Endothelial cell (in vitro differentiated cells): ENCODE data around the gene TMPRSS11B. TPM values are rescaled to one million over a fixed set of nuclear protein-coding genes. Genes with fewer than 3 reads are reported as not detected.
"Not testable (repeated sequence)": the region's sequence is repeated elsewhere in the genome, so short reads cannot be mapped to it uniquely, and the experiment has no call there.

Experiments
- DNase-seq: peaks from one replicate; pipeline ENCODE4 v3.0.0; 2021; ENCODE audit warnings: low spot score
- H3K27ac Mint-ChIP-seq: one replicate; pipeline ENCODE4 v1.8.0; 2021; ENCODE audit warnings: mixed read lengths, inconsistent platforms; ENCODE audit not compliant: unreplicated experiment
- H3K27me3 Mint-ChIP-seq: one replicate; pipeline ENCODE4 v1.8.0; 2021; ENCODE audit warnings: mild to moderate bottlenecking, moderate library complexity, mixed read lengths, inconsistent platforms; ENCODE audit not compliant: unreplicated experiment
- H3K36me3 Mint-ChIP-seq: one replicate; pipeline ENCODE4 v1.8.0; 2021; ENCODE audit warnings: mild to moderate bottlenecking, low read depth, mixed read lengths, inconsistent platforms; ENCODE audit not compliant: unreplicated experiment
- H3K4me1 Mint-ChIP-seq: one replicate; pipeline ENCODE4 v1.8.0; 2021; ENCODE audit warnings: mild to moderate bottlenecking, mixed read lengths, inconsistent platforms; ENCODE audit not compliant: unreplicated experiment
- H3K4me3 Mint-ChIP-seq: one replicate; pipeline ENCODE4 v1.8.0; 2021; ENCODE audit warnings: mild to moderate bottlenecking, mixed read lengths, inconsistent platforms; ENCODE audit not compliant: unreplicated experiment
- H3K9me3 Mint-ChIP-seq: one replicate; pipeline ENCODE4 v1.8.0; 2021; ENCODE audit warnings: mixed read lengths, inconsistent platforms; ENCODE audit not compliant: unreplicated experiment
- CTCF ChIP-seq: fragments of 200-600 bp; sonication (generic); IDR thresholded peaks from one replicate; pipeline ENCODE4 v1.5.0; 2021; ENCODE audit warnings: antibody characterized with exemption; ENCODE audit not compliant: unreplicated experiment
- total RNA-seq: library from RNA; stranded (reverse); fragmentation: NEBNext Ultra II Directional; extraction: Animal tissue kit (Norgen Biotek cat#: 25700); gene quantifications from one replicate; pipeline ENCODE4 v1.2.1, GENCODE V29; 2021; ENCODE audit not compliant: unreplicated experiment

TMPRSS11B gene
- total RNA-seq, 1 donor from 2014 or later: 0.56 TPM

GRCh38 chr4:68228568-68228967 lies 16.9 kb downstream of the TMPRSS11B start:
- no peak overlapping the region for H3K4me3 Mint-ChIP-seq
- no peaks in the 10 kb centered on the region for H3K36me3 Mint-ChIP-seq
- H3K27me3 Mint-ChIP-seq: no peaks in the 10 kb centered on the region
- H3K27ac Mint-ChIP-seq: no peak overlapping the region
- H3K9me3 Mint-ChIP-seq: no peaks in the 10 kb centered on the region
- no peaks in the 10 kb centered on the region for H3K4me1 Mint-ChIP-seq
- no peak for TF ChIP-seq CTCF
- no peak for DNase-seq

- Mint-ChIP-seq H3K9me3 (no peaks in the 10 kb centered on the region), H3K36me3 (no peaks in the 10 kb centered on the region)
Observed at GRCh38 chr4:68218044-68218443, 27.4 kb downstream of the TMPRSS11B start.

GRCh38 chr4:68216501-68216900 lies 29.0 kb downstream of the TMPRSS11B start:
- H3K4me3 Mint-ChIP-seq: no peak overlapping the region
- no peaks in the 10 kb centered on the region for H3K36me3 Mint-ChIP-seq
- no peaks in the 10 kb centered on the region for H3K27me3 Mint-ChIP-seq
- no peaks in the 10 kb centered on the region for H3K9me3 Mint-ChIP-seq
- no peak for TF ChIP-seq CTCF
- H3K27ac Mint-ChIP-seq: no peak overlapping the region
- no peak for DNase-seq
- H3K4me1 Mint-ChIP-seq: no peaks in the 10 kb centered on the region

More at GRCh38 chr4:68218044-68218443, 27.4 kb downstream of the TMPRSS11B start:
- Mint-ChIP-seq H3K27me3 (no peaks in the 10 kb centered on the region), H3K27ac (no peak overlapping the region), H3K4me3 (no peak overlapping the region), H3K4me1 (no peaks in the 10 kb centered on the region)
- no peak for DNase-seq
- no peak for TF ChIP-seq CTCF

GRCh38 chr4:68209003-68209402 lies 36.5 kb downstream of the TMPRSS11B start:
- no peaks in the 10 kb centered on the region for H3K4me1 Mint-ChIP-seq
- H3K27ac Mint-ChIP-seq: no peak overlapping the region
- no peak overlapping the region for H3K4me3 Mint-ChIP-seq
- no peak for TF ChIP-seq CTCF
- DNase-seq: no peak
- no peaks in the 10 kb centered on the region for H3K36me3 Mint-ChIP-seq
- H3K27me3 Mint-ChIP-seq: peaks cover 1% of the 10 kb centered on the region
- no peaks in the 10 kb centered on the region for H3K9me3 Mint-ChIP-seq

- not testable (repeated sequence) for H3K9me3 Mint-ChIP-seq
Observed at GRCh38 chr4:68194305-68194704, 51.2 kb downstream of the TMPRSS11B start.

GRCh38 chr4:68193194-68193593 lies 52.3 kb downstream of the TMPRSS11B start:
- H3K4me1 Mint-ChIP-seq: no peaks in the 10 kb centered on the region
- no peak for TF ChIP-seq CTCF
- no peaks in the 10 kb centered on the region for H3K36me3 Mint-ChIP-seq

More at GRCh38 chr4:68194305-68194704, 51.2 kb downstream of the TMPRSS11B start:
- not testable (repeated sequence) for H3K4me3 Mint-ChIP-seq, H3K27me3 Mint-ChIP-seq, DNase-seq, H3K27ac Mint-ChIP-seq, H3K36me3 Mint-ChIP-seq, H3K4me1 Mint-ChIP-seq

More at GRCh38 chr4:68193194-68193593, 52.3 kb downstream of the TMPRSS11B start:
- no peak for DNase-seq
- H3K9me3 Mint-ChIP-seq: no peaks in the 10 kb centered on the region
- H3K27me3 Mint-ChIP-seq: no peaks in the 10 kb centered on the region
- H3K4me3 Mint-ChIP-seq: no peak overlapping the region
- H3K27ac Mint-ChIP-seq: no peak overlapping the region
